ENCODE data around the gene SPATA16.

- TF ChIP-seq CTCF (IDR thresholded peaks at IDR 0.05) = no peak
- TF ChIP-seq POLR2A (IDR thresholded peaks at IDR 0.05) = no peak
Observed at GRCh38 chr3:172904711-172905373, 236.2 kb downstream of the SPATA16 start.

All from lower leg skin (tissue), 3 donors.